Hematopoietic multipotent progenitor cell treated with erythropoietin and hydrocortisone succinate and interleukin-3 and kit ligand, for 4 days (in vitro differentiated cells): ENCODE measurements around the gene NSF.
"Not testable (repeated sequence)": the region's sequence is repeated elsewhere in the genome, so short reads cannot be mapped to it uniquely, and the experiment has no call there.

ENCODE experiments used
- DNase-seq: peaks from one replicate; pipeline ENCODE4 v3.0.0-alpha.2; 2015

The NSF gene

GRCh38 chr17:46722662-46723285, 132.3 kb downstream of the NSF start:
- no peak for DNase-seq

- DNase-seq, result no peak
Measured at GRCh38 chr17:46726206-46726605, 135.7 kb downstream of the NSF start.

GRCh38 chr17:46727572-46728348, 137.3 kb downstream of the NSF start:
- no peak for DNase-seq

- DNase-seq, result no peak
Measured at GRCh38 chr17:46730026-46730425, 139.6 kb downstream of the NSF start.

- no peak for DNase-seq
Measured at GRCh38 chr17:46730679-46731078, 140.2 kb downstream of the NSF start.

- no peak for DNase-seq
Measured at GRCh38 chr17:46732160-46732559, 141.7 kb downstream of the NSF start.

- DNase-seq, result no peak
Measured at GRCh38 chr17:46732754-46733398, 142.4 kb downstream of the NSF start.

- DNase-seq, result no peak
Measured at GRCh38 chr17:46733837-46734475, 143.5 kb downstream of the NSF start.

- peak; percentile 24 for DNase-seq
Measured at GRCh38 chr17:46736100-46736499, 145.6 kb downstream of the NSF start.

- DNase-seq, result no peak
Measured at GRCh38 chr17:46737326-46737725, 146.9 kb downstream of the NSF start.

- no peak for DNase-seq
Measured at GRCh38 chr17:46738544-46738943, 148.1 kb downstream of the NSF start.

- DNase-seq, result no peak
Measured at GRCh38 chr17:46739982-46740381, 149.5 kb downstream of the NSF start.

GRCh38 chr17:46741122-46741730, 150.8 kb downstream of the NSF start:
- no peak for DNase-seq

- peak; percentile 44 for DNase-seq
Measured at GRCh38 chr17:46742565-46743270, 152.2 kb downstream of the NSF start.

GRCh38 chr17:46744441-46744840, 154.0 kb downstream of the NSF start:
- DNase-seq, result no peak

- no peak for DNase-seq
Measured at GRCh38 chr17:46745376-46745775, 154.9 kb downstream of the NSF start.

GRCh38 chr17:46751425-46751824, 161.0 kb downstream of the NSF start:
- no peak for DNase-seq

GRCh38 chr17:46753776-46754175, 163.3 kb downstream of the NSF start:
- no peak for DNase-seq

GRCh38 chr17:46756081-46756735, 165.7 kb downstream of the NSF start:
- DNase-seq, result no peak

- DNase-seq, result no peak
Measured at GRCh38 chr17:46756861-46757260, 166.4 kb downstream of the NSF start.

GRCh38 chr17:46757588-46757987, 167.1 kb downstream of the NSF start:
- DNase-seq, result not testable (repeated sequence)

GRCh38 chr17:46758614-46759013, 168.1 kb downstream of the NSF start:
- DNase-seq, result no peak
